Stimulated activated naive CD8-positive, alpha-beta T cell treated with anti-CD3 and anti-CD28 coated beads, Interleukin-15, Interleukin-2, amounts not matched to agents 100 U/mL and 50 U/mL, for 24 hours (primary cell): ENCODE data around the gene ROBO4.

Source experiments
- ATAC-seq: fragments of 150-1000 bp; cut with Tn5 transposase; one replicate; pipeline ENCODE4 v1.10.0; 2021
- DNase-seq: peaks from one replicate; pipeline ENCODE4 v3.0.0; 2021

ROBO4 gene

DNA sequence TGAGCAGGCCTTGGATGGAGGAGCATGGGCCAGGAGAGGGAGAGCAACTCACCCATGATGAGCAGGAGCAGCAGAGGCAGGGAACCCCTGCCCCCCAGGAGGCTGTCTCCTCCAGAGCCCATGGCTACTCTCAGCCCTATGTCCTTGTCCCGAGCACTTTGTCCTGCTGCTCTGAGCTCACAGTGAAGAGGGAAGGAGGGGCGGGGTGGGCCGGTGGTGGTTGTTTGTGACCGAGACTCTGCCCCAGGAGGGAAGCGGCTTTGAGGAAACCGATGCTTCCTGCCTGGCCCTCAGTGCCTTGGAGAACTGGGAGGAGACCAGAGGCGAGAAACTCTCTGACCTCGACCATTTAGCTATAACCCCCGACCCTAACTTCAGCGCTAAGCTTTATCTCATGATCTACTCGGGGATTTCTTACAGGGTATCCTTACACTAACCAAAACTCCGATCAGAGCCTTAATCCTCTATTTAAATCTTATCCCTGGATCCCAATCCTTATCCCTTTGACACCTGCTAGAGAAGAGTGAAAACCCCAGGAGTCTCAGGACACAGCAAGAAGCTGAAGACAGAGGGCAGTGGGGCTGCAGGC, at the start of gene ROBO4:
TSS of gene ROBO4 (minus strand) at position 192 of the 589 bp plus-strand sequence. CDS start at position 122, 70 bp downstream.
- DNase-seq (no peak), ATAC-seq (no peak)

GRCh38 chr11:124946735-124947141, 49.1 kb upstream of the ROBO4 start:
- ATAC-seq (no peak), DNase-seq (no peak)

DNA sequence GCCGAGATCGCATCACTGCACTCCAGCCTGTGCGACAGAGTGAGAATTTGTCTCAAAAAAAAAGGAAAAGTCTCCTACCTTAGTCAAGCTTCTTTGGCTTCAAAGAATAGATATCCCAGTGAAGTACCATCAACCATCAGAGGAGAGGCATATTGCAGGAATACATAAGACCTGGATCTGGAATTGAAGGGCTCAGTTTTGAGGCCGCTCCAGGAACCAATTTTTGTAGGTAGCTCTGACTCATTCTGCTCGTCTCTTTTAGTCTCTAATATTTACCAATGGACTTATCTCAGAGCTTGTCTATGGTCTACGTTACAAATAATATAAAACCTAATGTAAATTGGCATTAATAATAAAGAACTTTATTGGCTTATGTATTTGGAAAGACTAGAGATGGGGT, 48.2 kb upstream of the ROBO4 start:
- DNase-seq (no peak), ATAC-seq (no peak)

DNA sequence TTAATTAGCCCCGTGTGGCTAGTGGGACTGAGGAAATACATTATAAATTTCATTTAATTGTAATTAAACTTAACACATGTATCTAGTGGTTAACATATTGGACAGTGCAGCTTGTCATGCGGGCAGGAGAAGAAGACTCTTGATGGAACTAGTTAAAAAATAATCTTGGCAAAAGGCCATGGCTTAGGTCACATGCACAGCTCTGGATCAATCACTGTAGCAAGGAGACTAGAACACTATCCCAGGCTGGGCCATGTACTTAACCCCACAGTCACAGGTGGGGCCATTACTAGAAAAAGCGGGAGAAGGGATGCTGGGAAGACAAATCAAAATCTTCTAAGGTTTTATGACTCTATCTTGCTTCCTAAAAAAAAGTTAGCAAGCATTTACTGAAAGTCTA, 46.9 kb upstream of the ROBO4 start:
- ATAC-seq (no peak), DNase-seq (no peak)

DNA sequence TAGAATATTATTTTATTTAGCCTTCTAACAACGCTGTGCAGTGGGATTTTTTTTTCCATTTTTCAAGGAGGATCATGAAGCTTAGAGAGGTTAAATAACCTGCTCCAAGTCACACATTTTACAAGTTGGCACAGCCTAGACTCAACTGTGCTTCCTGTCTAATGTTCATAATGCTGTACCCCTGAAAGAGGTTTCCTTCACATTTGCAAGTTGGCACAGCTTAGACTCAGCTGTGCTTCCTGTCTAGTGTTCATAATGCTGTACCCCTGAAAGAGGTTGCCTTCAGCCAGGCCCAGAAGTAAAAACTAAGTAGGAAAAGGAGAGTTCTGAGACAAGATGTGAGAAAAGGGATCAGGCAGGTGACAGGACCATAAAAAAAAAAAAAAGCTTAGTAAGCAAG, 46.1 kb upstream of the ROBO4 start:
- no peak for ATAC-seq

GRCh38 chr11:124943254-124943616, 45.6 kb upstream of the ROBO4 start:
- ATAC-seq (no peak), DNase-seq (no peak)

More for the DNA sequence above, 46.1 kb upstream of the ROBO4 start:
- DNase-seq, result no peak

- ATAC-seq (no peak), DNase-seq (no peak)
Observed at GRCh38 chr11:124942466-124943253, 45.0 kb upstream of the ROBO4 start.

- ATAC-seq, result no peak
- DNase-seq, result no peak
Observed at GRCh38 chr11:124941703-124942102, 44.0 kb upstream of the ROBO4 start.

GRCh38 chr11:124938970-124939369, 41.3 kb upstream of the ROBO4 start:
- ATAC-seq, result no peak

DNA sequence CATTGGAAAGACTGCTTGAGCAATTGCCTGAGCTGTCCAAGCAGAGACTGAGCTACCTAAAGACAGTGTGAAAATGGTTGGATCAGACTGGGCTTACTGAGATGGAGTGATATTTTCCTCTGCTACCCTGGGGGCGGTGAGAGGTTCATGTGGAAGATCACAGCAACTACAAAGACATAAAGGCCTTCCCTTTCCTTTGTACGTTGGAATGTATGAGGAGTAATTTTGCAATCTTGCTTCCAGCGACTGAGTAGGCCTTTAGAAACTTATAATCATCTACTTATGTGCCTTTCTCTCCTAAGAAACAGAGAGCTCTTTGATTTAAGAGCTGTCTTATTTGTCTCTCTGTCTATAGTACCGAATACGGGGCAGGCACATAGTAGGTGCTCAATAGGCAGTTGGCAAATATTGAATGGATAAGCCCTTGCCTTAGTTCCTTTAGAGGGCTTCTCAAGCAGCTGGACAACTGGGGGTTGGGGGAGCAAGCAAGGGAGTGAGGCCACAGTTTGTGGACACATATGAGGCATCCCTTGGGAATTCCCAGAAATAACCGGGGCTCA, 40.6 kb upstream of the ROBO4 start:
- DNase-seq, result no peak
- ATAC-seq, result no peak

More at GRCh38 chr11:124938970-124939369, 41.3 kb upstream of the ROBO4 start:
- no peak for DNase-seq

GRCh38 chr11:124937336-124937935, 39.8 kb upstream of the ROBO4 start:
- DNase-seq (no peak), ATAC-seq (no peak)

- DNase-seq, result no peak
- ATAC-seq, result no peak
Observed at GRCh38 chr11:124935548-124936514, 38.2 kb upstream of the ROBO4 start, which contains the start of gene HEPACAM. HEPACAM (minus strand) TSS chr11:124936047; CDS start chr11:124936006, 41 bp downstream.

DNA sequence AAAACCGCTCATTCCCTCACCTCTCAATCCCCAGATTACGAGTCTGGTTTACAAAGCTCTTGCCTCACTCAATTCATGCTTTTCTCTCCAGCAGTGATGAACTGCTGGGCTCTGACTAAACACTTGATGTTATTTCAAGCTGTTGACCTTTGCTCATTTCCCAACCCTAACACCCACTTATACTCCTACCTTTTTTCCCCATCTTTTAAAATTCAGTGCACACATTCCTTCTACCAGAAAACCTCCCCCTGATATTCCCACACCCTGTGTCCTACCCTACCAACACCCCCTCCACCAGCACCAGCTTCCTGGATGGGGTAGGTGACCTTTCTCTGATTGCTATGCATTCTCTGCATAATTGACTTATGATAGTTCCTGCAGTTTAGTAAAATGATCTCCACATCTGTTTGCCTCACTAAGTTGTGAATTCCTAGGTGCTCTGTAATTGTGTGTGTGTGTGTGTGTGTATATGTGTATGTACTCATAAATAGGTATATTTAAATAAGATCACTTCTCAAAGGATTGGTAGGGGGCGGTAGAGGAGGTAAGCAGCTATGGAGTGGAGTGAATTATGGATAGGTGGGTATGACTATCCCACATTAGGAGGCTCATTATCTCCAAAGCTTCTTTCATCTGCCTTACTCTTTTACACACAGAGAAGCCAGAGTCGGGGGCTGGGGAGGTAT, 37.3 kb upstream of the ROBO4 start:
- no peak for ATAC-seq
- DNase-seq, result no peak

DNA sequence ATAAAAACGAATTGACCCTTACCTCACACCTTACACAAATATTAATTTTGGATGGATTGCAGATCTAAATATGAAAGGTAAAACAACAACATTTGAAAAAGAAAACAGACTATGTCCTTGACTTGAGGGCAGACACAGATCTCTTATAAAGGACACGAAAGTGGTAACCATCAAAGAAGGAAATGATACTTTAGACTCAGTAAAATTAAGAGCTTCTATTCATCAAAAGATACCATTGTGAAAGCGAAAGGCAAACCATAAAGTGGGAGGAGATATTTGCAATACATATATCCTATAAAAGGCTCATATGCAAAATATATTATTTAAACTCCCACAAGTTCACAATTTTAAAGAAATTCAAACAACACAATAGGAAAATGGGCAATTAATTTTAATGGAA, 33.1 kb upstream of the ROBO4 start:
- ATAC-seq (no peak), DNase-seq (no peak)

GRCh38 chr11:124928942-124929665, 31.4 kb upstream of the ROBO4 start:
- ATAC-seq (no peak), DNase-seq (no peak)

GRCh38 chr11:124923296-124923695, 25.6 kb upstream of the ROBO4 start:
- ATAC-seq (no peak), DNase-seq (no peak)

DNA sequence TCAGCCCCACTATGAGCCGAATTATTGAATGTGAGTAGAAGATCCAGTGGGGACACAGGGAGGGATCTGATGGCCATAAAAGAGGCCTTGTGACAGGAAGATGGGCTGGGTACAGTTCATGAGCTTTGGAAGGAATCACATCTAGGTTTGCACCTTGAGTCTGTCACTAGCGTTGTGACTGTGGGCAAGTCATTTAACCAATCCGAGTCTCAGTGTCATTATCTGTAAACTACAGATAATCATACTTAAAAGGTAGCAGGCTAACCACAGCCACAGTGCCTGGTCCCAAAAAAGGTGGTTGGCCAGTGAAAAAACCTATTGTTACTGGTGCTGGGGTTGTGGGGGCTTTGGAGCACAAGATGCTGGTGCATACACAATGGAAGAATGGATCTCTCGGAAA, 25.2 kb upstream of the ROBO4 start:
- ATAC-seq (no peak), DNase-seq (no peak)

- peak; percentile 71 for ATAC-seq
- peak; percentile 85 for DNase-seq
Observed at GRCh38 chr11:124920870-124921609, 23.4 kb upstream of the ROBO4 start.

- ATAC-seq, result no peak
- no peak for DNase-seq
Observed at GRCh38 chr11:124920356-124920755, 22.7 kb upstream of the ROBO4 start.

GRCh38 chr11:124919898-124920297, 22.2 kb upstream of the ROBO4 start:
- DNase-seq (no peak), ATAC-seq (no peak)
